ENCODE results near the gene LAMA2. TPM values are rescaled to one million over a fixed set of nuclear protein-coding genes. Genes with fewer than 3 reads are reported as not detected.

LAMA2 gene
- total and polyA plus RNA-seq, 3 donors from 2014 or later, result 25.9 to 94.8 (median 56.0) TPM

- 27 to 48% methylated on average over 9 of the region's 9 CpGs for WGBS, 2 donors
- Histone ChIP-seq H3K4me1 (peaks cover 15% of the 10 kb centered on the region), H3K4me3 (peak overlapping the region in 1 of 2 donors; percentile 4), H3K27ac (peak overlapping the region; percentile 69 to 82), H3K27me3 (no peaks in the 10 kb centered on the region), H3K9me3 (no peaks in the 10 kb centered on the region), H3K36me3 (ENCODE audit: low read depth, missing control alignments) (no peaks in the 10 kb centered on the region)
- TF ChIP-seq POLR2A (IDR thresholded peaks at IDR 0.05) (no peak), CTCF (IDR thresholded peaks at IDR 0.05) (no peak)
- DNase-seq, result no peak
- intact Hi-C loops (cut with DNase I; ENCODE audit: low total_unique reads), result no loop called here
These were observed 607.8 kb downstream of the LAMA2 start for GRCh38 chr6:129490521-129491255.

DNA sequence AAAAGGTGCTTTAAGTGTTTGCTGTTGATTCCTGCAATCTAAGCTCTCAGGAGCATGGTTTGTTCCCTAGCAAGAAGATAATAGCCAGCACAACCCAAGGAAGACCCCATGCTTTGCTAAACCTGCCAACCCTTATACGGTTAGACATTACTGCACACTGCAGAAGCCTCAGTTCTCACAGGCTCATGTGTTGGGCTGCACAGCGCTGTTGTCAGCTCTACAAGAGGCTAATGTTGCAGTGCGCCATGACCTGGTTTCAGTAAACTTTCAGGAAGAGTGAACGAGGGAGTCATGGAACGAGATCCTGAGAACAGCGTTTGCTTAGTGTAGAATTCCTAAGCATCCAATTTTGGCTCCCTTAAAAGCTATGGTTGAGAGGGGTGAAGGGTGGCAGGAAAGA, 608.5 kb downstream of the LAMA2 start:
- Histone ChIP-seq H3K9me3 (no peaks in the 10 kb centered on the region), H3K27ac (peak overlapping the region; percentile 69 to 82), H3K4me3 (no peak overlapping the region), H3K4me1 (peaks cover 15% of the 10 kb centered on the region), H3K27me3 (no peaks in the 10 kb centered on the region), H3K36me3 (ENCODE audit: low read depth, missing control alignments) (no peaks in the 10 kb centered on the region)
- DNase-seq, result no peak
- 55 to 63% methylated on average over 6 of the region's 6 CpGs for WGBS, 2 donors
- TF ChIP-seq POLR2A (IDR thresholded peaks at IDR 0.05), result no peak
- no peak for TF ChIP-seq CTCF (IDR thresholded peaks at IDR 0.05)
- intact Hi-C loops (cut with DNase I; ENCODE audit: low total_unique reads), result no loop called here

DNA sequence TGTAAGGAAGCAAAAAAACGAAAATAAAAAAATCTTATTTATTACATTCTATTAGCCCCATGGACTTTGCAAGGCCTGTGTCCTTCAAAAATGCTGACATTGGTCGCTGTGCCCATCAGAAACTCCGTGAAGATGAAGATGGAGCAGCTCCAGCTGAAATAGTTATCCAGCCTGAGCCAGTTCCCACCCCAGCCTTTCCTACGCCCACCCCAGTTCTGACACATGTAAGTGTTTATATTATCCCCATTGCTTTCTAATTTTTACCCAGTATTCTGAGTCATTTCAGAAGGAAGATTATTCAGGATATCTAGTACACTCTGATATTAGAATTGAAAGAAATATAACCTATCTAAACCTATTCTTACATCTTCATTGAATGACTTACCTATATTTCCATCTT, 609.3 kb downstream of the LAMA2 start:
- Histone ChIP-seq H3K4me3 (no peak overlapping the region), H3K36me3 (ENCODE audit: low read depth, missing control alignments) (no peaks in the 10 kb centered on the region), H3K27ac (no peak overlapping the region), H3K27me3 (no peaks in the 10 kb centered on the region), H3K9me3 (no peaks in the 10 kb centered on the region), H3K4me1 (peaks cover 15% of the 10 kb centered on the region)
- 88 to 89% methylated on average over 4 of the region's 4 CpGs for WGBS, 2 donors
- no peak for DNase-seq
- intact Hi-C loops (cut with DNase I; ENCODE audit: low total_unique reads), result no loop called here
- TF ChIP-seq CTCF (IDR thresholded peaks at IDR 0.05) (no peak), POLR2A (IDR thresholded peaks at IDR 0.05) (no peak)

- TF ChIP-seq POLR2A (IDR thresholded peaks at IDR 0.05) (no peak), CTCF (IDR thresholded peaks at IDR 0.05) (no peak)
- WGBS, 2 donors, result 63 to 64% methylated on average over 6 of the region's 6 CpGs
- no peak for DNase-seq
- Histone ChIP-seq H3K4me1 (peaks cover 15% of the 10 kb centered on the region), H3K4me3 (no peak overlapping the region), H3K9me3 (no peaks in the 10 kb centered on the region), H3K27ac (no peak overlapping the region), H3K36me3 (ENCODE audit: low read depth, missing control alignments) (no peaks in the 10 kb centered on the region), H3K27me3 (no peaks in the 10 kb centered on the region)
- intact Hi-C loops (cut with DNase I; ENCODE audit: low total_unique reads), result no loop called here
These were observed 610.5 kb downstream of the LAMA2 start for GRCh38 chr6:129493354-129493902.

DNA sequence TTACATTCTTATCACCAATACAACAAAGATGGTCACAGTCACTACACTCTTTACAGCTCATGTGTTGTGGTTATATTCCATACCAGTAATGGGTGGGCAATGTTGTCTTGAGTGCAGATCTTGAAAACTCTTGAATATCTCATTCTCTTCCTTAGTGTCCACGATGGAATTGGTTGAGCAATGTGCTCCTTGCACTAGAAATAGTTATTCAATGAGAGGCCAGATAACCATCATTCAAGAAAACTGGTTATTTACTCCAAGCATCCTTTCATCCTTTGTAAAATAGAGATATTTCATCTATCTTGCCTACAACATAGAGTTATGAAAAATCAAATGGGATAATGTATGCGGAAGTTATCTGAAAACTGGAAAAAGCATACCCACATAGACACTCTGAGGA, 611.2 kb downstream of the LAMA2 start:
- TF ChIP-seq POLR2A (IDR thresholded peaks at IDR 0.05) (no peak), CTCF (IDR thresholded peaks at IDR 0.05) (no peak)
- H3K36me3 ChIP-seq (ENCODE audit: low read depth, missing control alignments), result no peaks in the 10 kb centered on the region
- H3K4me3 ChIP-seq, result no peak overlapping the region
- H3K27ac ChIP-seq, result no peak overlapping the region
- 94 to 97% methylated on average over 2 of the region's 2 CpGs for WGBS, 2 donors
- peaks cover 15% of the 10 kb centered on the region for H3K4me1 ChIP-seq
- no peaks in the 10 kb centered on the region for H3K9me3 ChIP-seq
- no peak for DNase-seq
- no peaks in the 10 kb centered on the region for H3K27me3 ChIP-seq
- intact Hi-C loops (cut with DNase I; ENCODE audit: low total_unique reads), result no loop called here

Data from testis (tissue), 3 donors.